HEK293 (cell line): Measurements from ENCODE around the gene FBXO27.

Experiments
- PRDM4 ChIP-seq: fragments of 450-650 bp; formaldehyde crosslinking; IDR thresholded peaks from 2 replicates; pipeline ENCODE4 v1.5.1; 2017; ENCODE audit warnings: missing biosample characterization, missing genetic modification characterization
- ZBTB11 ChIP-seq: fragments of 450-650 bp; formaldehyde crosslinking; conservative IDR thresholded peaks from 2 replicates; pipeline ENCODE4 v1.5.1; 2016; ENCODE audit warnings: low read depth, missing biosample characterization, missing genetic modification characterization
- ZBTB17 ChIP-seq: fragments of 450-650 bp; formaldehyde crosslinking; IDR thresholded peaks from 2 replicates; pipeline ENCODE4 v1.5.1; 2016; ENCODE audit warnings: missing biosample characterization, missing genetic modification characterization
- ZBTB26 ChIP-seq: fragments of 450-650 bp; formaldehyde crosslinking; optimal IDR thresholded peaks from 2 replicates; pipeline ENCODE3; 2016; ENCODE audit warnings: missing biosample characterization, mild to moderate bottlenecking, missing genetic modification characterization
- ZBTB7A ChIP-seq: fragments of 450-650 bp; formaldehyde crosslinking; IDR thresholded peaks from 2 replicates; pipeline ENCODE4 v1.5.1; 2016; ENCODE audit warnings: low read depth, missing biosample characterization, missing genetic modification characterization
- ZEB2 ChIP-seq: fragments of 450-650 bp; formaldehyde crosslinking; IDR thresholded peaks from 2 replicates; pipeline ENCODE4 v1.5.1; 2016; ENCODE audit warnings: missing biosample characterization, missing genetic modification characterization
- ZNF133 ChIP-seq: fragments of 450-650 bp; formaldehyde crosslinking; IDR thresholded peaks from 2 replicates; pipeline ENCODE4 v1.5.1; 2016; ENCODE audit warnings: missing biosample characterization, missing genetic modification characterization
- ZNF138 ChIP-seq: fragments of 450-650 bp; formaldehyde crosslinking; IDR thresholded peaks from 2 replicates; pipeline ENCODE4 v1.5.1; 2016; ENCODE audit warnings: missing biosample characterization, missing genetic modification characterization, borderline replicate concordance
- ZNF433 ChIP-seq: fragments of 450-650 bp; formaldehyde crosslinking; IDR thresholded peaks from 2 replicates; pipeline ENCODE4 v1.5.1; 2016; ENCODE audit warnings: missing biosample characterization, missing genetic modification characterization, low read depth
- TF ChIP-seq, protein P1 (sequence below): fragments of 450-650 bp; formaldehyde crosslinking; IDR thresholded peaks from 2 replicates; pipeline ENCODE4 v1.5.1; 2016; ENCODE audit warnings: missing biosample characterization, missing genetic modification characterization
- TF ChIP-seq, protein P2 (sequence below): fragments of 450-650 bp; formaldehyde crosslinking; IDR thresholded peaks from 2 replicates; pipeline ENCODE4 v1.5.1; 2016; ENCODE audit warnings: missing biosample characterization, missing genetic modification characterization, low read depth

- TF ChIP-seq ZNF133 (tag by site-specific recombination), result no peak
- no peak for TF ChIP-seq PRDM4 (tag by site-specific recombination)
- no peak for TF ChIP-seq ZBTB7A (tag by site-specific recombination)
- no peak for TF ChIP-seq ZNF138
- TF ChIP-seq ZBTB11 (tag by site-specific recombination), result no peak
- TF ChIP-seq, protein P1, sequence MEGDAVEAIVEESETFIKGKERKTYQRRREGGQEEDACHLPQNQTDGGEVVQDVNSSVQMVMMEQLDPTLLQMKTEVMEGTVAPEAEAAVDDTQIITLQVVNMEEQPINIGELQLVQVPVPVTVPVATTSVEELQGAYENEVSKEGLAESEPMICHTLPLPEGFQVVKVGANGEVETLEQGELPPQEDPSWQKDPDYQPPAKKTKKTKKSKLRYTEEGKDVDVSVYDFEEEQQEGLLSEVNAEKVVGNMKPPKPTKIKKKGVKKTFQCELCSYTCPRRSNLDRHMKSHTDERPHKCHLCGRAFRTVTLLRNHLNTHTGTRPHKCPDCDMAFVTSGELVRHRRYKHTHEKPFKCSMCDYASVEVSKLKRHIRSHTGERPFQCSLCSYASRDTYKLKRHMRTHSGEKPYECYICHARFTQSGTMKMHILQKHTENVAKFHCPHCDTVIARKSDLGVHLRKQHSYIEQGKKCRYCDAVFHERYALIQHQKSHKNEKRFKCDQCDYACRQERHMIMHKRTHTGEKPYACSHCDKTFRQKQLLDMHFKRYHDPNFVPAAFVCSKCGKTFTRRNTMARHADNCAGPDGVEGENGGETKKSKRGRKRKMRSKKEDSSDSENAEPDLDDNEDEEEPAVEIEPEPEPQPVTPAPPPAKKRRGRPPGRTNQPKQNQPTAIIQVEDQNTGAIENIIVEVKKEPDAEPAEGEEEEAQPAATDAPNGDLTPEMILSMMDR (tag by site-specific recombination), result no peak
- TF ChIP-seq ZEB2 (tag by site-specific recombination), result no peak
- no peak for TF ChIP-seq ZNF433 (tag by site-specific recombination)
- TF ChIP-seq, protein P2, sequence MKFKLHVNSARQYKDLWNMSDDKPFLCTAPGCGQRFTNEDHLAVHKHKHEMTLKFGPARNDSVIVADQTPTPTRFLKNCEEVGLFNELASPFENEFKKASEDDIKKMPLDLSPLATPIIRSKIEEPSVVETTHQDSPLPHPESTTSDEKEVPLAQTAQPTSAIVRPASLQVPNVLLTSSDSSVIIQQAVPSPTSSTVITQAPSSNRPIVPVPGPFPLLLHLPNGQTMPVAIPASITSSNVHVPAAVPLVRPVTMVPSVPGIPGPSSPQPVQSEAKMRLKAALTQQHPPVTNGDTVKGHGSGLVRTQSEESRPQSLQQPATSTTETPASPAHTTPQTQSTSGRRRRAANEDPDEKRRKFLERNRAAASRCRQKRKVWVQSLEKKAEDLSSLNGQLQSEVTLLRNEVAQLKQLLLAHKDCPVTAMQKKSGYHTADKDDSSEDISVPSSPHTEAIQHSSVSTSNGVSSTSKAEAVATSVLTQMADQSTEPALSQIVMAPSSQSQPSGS (tag by site-specific recombination), result no peak
- no peak for TF ChIP-seq ZBTB26 (tag by site-specific recombination)
- no peak for TF ChIP-seq ZBTB17 (tag by site-specific recombination)
Observed at GRCh38 chr19:39037194-39037593, 4.8 kb upstream of the FBXO27 start.
